NCI-H2029 treated with DMSO at 0.1 percent for 48 hours (cell line): ENCODE results near the gene GRIPAP1.

Experiments used
- DNase-seq: peaks from one replicate; lab custom pipeline; 2025; lab: John Stamatoyannopoulos, UW

Gene GRIPAP1

GRCh38 chrX:48923771-48924170, 78.3 kb downstream of the GRIPAP1 start:
- DNase-seq = no peak
